VCaP (cell line): ENCODE data around the gene RTL3.

Source experiments
- H3K27ac ChIP-seq: fragments of 450-650 bp; 2 replicates; pipeline ENCODE4 v1.5.1; 2017
- CTCF ChIP-seq: fragments of 450-650 bp; conservative IDR thresholded peaks from 2 replicates; pipeline ENCODE4 v1.5.1; 2017; ENCODE audit warnings: mild to moderate bottlenecking, moderate library complexity

The RTL3 gene

GRCh38 chrX:78673246-78673645 is 14.1 kb upstream of the RTL3 start:
- TF ChIP-seq CTCF = no peak
- no peak overlapping the region for H3K27ac ChIP-seq

- no peak for TF ChIP-seq CTCF
- no peak overlapping the region for H3K27ac ChIP-seq
Measured at GRCh38 chrX:78665342-78665741, 6.2 kb upstream of the RTL3 start.

- no peak for TF ChIP-seq CTCF
- no peak overlapping the region for H3K27ac ChIP-seq
Measured at GRCh38 chrX:78661836-78662235, 2.7 kb upstream of the RTL3 start.

GRCh38 chrX:78659955-78660354 is 827 bp upstream of the RTL3 start:
- no peak overlapping the region for H3K27ac ChIP-seq
- no peak for TF ChIP-seq CTCF

- TF ChIP-seq CTCF = no peak
- H3K27ac ChIP-seq = no peak overlapping the region
Measured at GRCh38 chrX:78658414-78658813, 714 bp downstream of the RTL3 start.

GRCh38 chrX:78655642-78656041 is 3.5 kb downstream of the RTL3 start:
- no peak overlapping the region for H3K27ac ChIP-seq
- no peak for TF ChIP-seq CTCF

- TF ChIP-seq CTCF = no peak
- H3K27ac ChIP-seq = no peak overlapping the region
Measured at GRCh38 chrX:78653118-78653822, 5.9 kb downstream of the RTL3 start.
